GM21447 (cell line): Measurements from ENCODE around the gene FHIT.
"Not testable (repeated sequence)": the region's sequence is repeated elsewhere in the genome, so short reads cannot be mapped to it uniquely, and the experiment has no call there.

ENCODE experiments used
- ATAC-seq: cut with Tn5 transposase; IDR thresholded peaks from one replicate; pipeline ENCODE4 v1.9.1; 2021; ENCODE audit not compliant: unreplicated experiment

Gene FHIT

GRCh38 chr3:61065451-61066011, 185.7 kb downstream of the FHIT start:
- no peak for ATAC-seq

DNA sequence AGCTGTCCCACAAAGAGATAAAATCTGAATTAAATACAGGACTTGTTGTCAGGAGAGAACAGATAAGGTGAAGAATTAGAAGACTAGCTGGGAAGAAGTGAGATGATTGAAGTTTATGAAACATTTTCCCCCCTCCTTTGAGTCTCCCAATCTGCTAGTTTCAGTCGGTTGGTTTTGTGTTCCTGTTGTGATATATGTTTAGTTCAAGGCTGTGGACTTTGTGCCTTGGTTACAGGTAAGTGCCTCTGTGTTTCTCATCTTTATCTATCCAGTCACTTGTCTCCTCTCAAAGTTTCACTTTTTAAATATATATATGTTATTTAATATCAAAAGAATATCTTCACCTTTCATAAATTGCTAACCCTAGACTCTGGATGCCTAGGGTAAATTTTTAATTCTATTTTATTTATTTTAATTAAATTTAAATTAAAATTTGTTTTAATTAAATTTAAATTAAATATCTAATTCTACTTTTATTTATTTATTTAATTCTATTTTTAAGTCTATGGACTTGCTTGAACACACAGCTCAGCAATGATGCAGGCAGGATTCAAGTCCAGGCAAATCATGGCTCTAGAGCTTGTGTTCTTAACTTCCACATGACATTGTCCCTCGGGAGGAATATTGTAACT, 190.0 kb downstream of the FHIT start:
- no peak for ATAC-seq

- ATAC-seq, result no peak
These were observed 190.8 kb downstream of the FHIT start for GRCh38 chr3:61060411-61060861.

DNA sequence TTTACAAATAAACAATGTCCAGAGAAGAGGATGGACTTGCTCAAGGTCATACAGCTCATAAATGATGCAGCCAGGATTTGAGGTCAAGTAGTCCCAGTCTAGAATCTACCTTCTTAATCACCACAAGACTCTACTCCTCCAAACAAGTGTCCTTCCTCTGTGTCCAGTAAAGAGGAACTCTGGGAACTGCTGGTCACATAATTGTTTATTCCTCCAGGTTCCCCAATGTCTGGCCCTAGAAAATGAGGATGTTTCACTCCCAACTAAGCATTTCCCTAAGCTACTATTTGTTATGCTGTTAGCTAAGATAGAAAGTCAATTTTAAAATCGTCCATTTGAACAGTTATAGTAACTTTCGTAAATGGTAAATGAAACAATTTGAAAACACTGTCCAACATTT, 192.4 kb downstream of the FHIT start:
- ATAC-seq, result no peak

DNA sequence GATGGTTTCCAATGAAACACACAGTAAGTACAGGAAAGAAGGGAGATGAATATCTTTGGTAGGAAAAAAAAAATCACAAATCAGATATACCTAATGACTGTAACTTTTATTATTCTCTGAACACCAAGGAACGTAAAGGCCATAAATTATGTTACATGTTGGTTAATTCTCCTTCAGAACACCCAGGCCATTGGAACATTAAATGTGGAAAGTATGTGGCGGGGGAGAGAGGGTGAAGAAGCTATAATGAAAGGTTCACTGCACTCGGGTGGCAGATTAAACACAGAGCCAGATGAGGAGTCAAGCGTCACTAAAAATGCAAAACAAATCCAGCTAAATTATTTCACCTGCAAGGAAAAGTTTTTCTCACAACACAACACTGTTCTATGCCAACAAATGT, 193.8 kb downstream of the FHIT start:
- no peak for ATAC-seq

DNA sequence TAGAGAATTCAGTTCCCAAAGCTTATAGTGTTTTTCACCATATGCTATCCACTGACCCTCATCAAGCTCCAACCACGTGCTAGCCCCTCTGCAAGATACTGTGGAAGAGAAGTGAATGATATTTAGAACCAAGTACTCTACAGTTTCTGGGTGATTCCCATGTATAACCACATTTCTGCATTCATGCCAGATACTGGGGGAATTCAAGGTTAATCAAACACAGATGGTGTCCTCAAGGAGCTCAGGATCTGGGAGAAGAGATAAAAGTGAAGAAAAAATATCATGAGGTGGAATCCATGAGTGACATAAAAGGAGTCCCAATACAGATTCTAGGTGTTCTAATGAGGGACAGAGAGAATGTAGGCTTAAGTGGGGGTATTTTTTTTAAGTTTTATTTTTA, 195.8 kb downstream of the FHIT start:
- no peak for ATAC-seq

GRCh38 chr3:61053781-61054496, 197.3 kb downstream of the FHIT start:
- no peak for ATAC-seq

DNA sequence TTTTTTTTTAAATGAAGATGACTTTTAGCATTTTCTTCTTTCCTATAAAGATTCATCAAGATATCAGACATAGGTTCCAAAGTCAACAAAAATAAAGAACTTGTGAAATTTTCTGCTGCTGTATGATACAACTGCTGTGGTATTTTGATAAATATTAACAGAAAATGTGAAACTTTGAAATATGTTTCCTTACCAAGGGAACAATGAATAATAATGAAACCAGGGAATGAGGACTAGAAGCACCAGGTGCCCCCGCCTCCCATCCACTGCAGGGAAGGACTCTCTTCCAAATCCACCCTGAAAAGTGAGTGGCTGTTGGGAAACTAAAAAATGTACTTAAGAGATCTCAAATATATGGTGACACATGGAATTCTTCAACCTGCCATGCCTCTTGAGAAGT, 198.4 kb downstream of the FHIT start:
- ATAC-seq, result no peak

GRCh38 chr3:61051666-61052065, 199.6 kb downstream of the FHIT start:
- ATAC-seq, result no peak

GRCh38 chr3:61045169-61045568, 206.1 kb downstream of the FHIT start:
- not testable (repeated sequence) for ATAC-seq

DNA sequence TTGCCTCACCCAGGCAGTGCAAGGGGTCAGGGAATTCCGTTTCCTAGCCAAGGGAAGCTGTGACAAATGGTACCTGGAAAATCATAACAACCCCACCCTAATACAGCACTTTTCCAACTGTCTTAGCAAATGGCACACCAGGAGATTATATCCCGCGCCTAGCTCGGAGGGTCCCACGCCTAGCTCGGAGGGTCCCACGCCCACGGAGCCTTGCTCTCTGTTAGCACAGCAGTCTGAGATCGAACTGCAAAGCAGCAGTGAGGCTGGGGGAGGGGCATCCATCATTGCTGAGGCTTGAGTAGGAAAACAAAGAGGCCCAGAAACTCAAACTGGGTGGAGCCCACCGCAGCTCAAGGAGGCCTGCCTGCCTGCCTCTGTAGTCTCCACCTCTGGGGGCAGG, 208.1 kb downstream of the FHIT start:
- no peak for ATAC-seq

GRCh38 chr3:61040618-61041017, 210.6 kb downstream of the FHIT start:
- no peak for ATAC-seq

GRCh38 chr3:61035573-61035972, 215.7 kb downstream of the FHIT start:
- no peak for ATAC-seq

GRCh38 chr3:61032991-61033390, 218.3 kb downstream of the FHIT start:
- ATAC-seq, result no peak

DNA sequence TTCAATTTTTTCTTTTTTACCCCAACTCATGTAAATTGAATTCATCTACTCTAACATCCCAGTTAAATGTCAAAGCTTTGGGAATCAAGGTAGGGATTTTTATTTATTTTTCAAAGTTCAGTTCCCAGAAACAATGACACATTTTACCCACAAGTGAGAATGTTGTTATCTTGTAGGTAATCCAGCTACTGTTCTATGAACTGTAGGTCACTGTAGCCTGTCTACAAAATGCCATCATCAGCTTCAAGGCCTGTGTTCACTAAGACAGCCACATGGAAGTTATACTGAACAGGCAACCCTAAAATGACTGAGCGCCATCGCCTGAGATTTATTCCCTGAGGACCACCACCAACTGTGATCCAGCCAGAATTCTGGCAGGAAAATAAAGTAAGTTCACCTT, 219.7 kb downstream of the FHIT start:
- no peak for ATAC-seq

DNA sequence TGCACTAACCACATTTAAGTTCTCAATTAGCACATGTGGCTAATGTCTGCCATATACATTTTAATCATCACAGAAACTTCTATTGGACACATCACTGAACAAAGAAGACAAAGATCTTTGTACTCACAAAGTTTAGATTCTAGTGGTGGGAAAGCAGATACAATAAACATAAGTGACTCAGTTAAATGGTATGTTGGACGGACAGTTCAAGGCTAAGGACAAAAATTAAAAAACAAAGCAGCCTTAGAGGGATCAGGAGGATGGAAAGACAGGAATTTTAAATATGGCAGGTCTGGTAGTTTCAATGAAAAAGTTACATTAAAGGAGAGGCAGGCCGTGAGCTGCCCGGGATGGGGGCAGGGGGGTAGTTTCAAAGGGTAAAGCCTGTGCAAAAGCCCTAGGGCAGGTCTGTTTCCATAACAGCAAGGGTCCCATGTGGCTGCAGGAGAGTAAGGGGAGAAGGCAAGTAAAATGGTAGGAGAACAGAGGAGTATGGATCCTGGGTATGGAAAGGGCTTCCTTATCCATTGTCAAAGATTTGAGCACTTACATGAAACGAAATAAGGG, 220.7 kb downstream of the FHIT start:
- ATAC-seq, result no peak

DNA sequence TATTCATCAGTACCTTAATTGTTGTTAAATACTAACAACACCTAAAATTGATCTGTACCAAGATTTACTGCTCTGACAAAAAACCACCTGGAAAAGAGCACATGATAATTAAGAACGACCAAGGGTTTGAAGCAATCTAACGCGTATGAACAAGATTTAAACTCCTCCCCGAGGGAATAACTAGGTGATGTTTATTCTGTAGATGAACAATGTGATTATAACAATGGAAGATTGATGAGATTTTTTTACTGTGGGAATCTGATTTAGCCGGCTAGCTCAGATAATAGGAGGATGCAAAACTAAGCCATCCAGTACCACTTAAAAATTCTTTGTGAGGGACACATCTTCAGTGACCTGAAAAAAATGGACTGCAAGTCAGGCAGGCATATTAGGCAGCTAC, 222.1 kb downstream of the FHIT start:
- no peak for ATAC-seq

GRCh38 chr3:61018807-61019206, 232.4 kb downstream of the FHIT start:
- no peak for ATAC-seq

GRCh38 chr3:61017028-61017427, 234.2 kb downstream of the FHIT start:
- not testable (repeated sequence) for ATAC-seq

DNA sequence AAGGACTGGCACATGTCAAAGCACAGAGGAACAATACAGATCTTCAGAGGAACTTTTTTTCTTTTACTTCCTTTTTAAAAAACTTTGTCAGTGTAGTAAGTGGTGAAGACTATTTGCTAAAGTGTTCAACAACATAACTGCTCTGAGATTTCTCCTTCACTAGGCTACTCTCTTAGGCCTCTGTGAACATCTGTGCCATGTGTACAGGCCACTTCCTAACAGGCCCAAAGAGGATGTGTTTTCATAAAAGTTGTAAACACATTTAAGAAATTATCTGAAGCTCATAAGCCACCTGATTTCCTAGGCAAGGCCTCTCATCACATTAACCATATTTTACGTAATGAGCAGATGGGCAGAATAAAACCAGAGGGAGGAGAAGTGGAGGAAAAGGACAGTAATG, 235.4 kb downstream of the FHIT start:
- no peak for ATAC-seq

- ATAC-seq, result no peak
These were observed 235.8 kb downstream of the FHIT start for GRCh38 chr3:61015408-61015807.

- ATAC-seq, result no peak
These were observed 242.3 kb downstream of the FHIT start for GRCh38 chr3:61008998-61009380.
